Measurements from ENCODE around the gene STARD5. TPM values are rescaled to one million over a fixed set of nuclear protein-coding genes. Genes with fewer than 3 reads are reported as not detected.

STARD5 gene
- total RNA-seq, 1 experiment from 2014 or later, result 0.41 TPM

DNA sequence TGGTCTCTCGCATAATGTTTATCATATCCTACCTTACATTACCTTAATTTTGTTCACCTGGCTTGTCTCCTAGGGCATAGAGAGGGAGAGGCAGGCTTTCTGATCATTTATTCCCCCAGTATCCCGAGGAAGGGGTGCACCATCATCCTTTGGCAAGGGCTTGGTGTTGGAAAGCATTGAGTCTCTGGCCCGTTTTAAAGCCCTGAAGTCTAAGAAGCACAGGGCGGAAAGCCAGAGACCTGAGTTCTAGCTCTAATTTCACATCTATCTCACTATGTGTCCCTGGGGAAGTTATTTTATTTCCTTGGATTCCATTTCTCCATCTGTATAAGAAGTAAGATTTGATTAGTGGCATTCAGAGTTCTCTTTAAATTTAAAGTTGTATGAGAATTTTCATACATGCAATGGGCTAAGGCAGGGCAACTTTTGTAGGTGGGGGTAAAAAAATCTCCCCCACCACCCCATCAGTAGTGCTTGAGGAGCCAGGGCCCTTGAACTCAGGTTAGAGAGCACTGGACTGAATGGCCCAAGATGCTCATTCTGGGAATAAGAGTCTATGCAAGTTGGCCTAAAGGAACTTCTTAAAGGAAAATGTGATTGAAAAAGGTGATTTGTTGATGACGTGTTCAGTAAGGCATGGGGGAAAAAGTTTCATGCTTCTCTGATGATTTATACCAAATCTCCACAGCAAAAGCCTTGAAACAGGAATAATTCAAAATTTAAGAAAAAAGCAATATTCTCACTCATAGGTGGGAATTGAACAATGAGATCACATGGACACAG, 40.0 kb upstream of the STARD5 start:
- Histone ChIP-seq H3K4me2 (no peak overlapping the region), H3K4me1 (replicated peaks; ENCODE audit: insufficient read depth) (no peaks in the 10 kb centered on the region), H3K9me2 (ENCODE audit: insufficient read depth) (no peaks in the 10 kb centered on the region), H4K20me1 (ENCODE audit: insufficient read depth) (no peaks in the 10 kb centered on the region; the same call in 1 of the 2 replicates), H3K27ac (no peak overlapping the region), H3K27me3 (ENCODE audit: insufficient read depth, low read depth) (peaks cover 16% of the 10 kb centered on the region; the same call in 1 of the 2 replicates), H3F3A (ENCODE audit: insufficient read depth, low read depth) (no peaks in the 10 kb centered on the region), H3K79me2 (ENCODE audit: low read depth) (no peaks in the 10 kb centered on the region), H2AFZ (no peak overlapping the region), H3K9me3 (ENCODE audit: insufficient read depth, low read depth) (no peaks in the 10 kb centered on the region), H3K4me3 (no peak overlapping the region), H3K36me3 (ENCODE audit: low read depth) (no peaks in the 10 kb centered on the region)
- TF ChIP-seq, protein P1, sequence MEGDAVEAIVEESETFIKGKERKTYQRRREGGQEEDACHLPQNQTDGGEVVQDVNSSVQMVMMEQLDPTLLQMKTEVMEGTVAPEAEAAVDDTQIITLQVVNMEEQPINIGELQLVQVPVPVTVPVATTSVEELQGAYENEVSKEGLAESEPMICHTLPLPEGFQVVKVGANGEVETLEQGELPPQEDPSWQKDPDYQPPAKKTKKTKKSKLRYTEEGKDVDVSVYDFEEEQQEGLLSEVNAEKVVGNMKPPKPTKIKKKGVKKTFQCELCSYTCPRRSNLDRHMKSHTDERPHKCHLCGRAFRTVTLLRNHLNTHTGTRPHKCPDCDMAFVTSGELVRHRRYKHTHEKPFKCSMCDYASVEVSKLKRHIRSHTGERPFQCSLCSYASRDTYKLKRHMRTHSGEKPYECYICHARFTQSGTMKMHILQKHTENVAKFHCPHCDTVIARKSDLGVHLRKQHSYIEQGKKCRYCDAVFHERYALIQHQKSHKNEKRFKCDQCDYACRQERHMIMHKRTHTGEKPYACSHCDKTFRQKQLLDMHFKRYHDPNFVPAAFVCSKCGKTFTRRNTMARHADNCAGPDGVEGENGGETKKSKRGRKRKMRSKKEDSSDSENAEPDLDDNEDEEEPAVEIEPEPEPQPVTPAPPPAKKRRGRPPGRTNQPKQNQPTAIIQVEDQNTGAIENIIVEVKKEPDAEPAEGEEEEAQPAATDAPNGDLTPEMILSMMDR (conservative IDR thresholded peaks at IDR 0.05), result no peak
- no peak for TF ChIP-seq EZH2 (IDR thresholded peaks at IDR 0.05; ENCODE audit: low read depth)
- no TSS peak for BruUV-seq (replicated peaks)
- intact Hi-C loops (cut with micrococcal nuclease; ENCODE audit: unreplicated experiment), result no loop called here
- no peak for DNase-seq
- ChIA-PET CTCF (no interaction called here), POLR2A (ENCODE audit: unreplicated experiment) (no interaction called here)

DNA sequence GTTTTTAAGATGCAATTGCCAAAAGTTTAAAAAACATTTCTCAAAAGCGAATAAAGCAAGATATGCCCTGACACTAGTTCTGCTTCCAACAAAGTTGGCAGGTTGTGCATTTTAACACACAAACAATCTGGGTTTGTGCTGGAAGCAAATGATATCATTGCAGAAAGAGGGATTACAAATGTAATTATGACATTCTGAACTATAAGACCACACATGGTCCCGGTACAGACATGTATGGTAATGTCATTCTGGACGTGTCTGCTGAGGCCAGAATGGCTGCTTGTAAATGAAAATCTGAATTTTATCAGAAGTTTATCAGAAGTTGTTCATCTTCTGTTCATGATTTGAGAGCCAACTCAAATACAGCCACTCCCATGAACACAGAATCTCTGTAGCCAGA, 39.3 kb upstream of the STARD5 start:
- Histone ChIP-seq H3K9me2 (ENCODE audit: insufficient read depth) (no peaks in the 10 kb centered on the region), H3K36me3 (ENCODE audit: low read depth) (no peaks in the 10 kb centered on the region), H3K4me3 (no peak overlapping the region), H4K20me1 (ENCODE audit: insufficient read depth) (no peaks in the 10 kb centered on the region; the same call in 1 of the 2 replicates), H3K79me2 (ENCODE audit: low read depth) (no peaks in the 10 kb centered on the region), H3K4me1 (replicated peaks; ENCODE audit: insufficient read depth) (no peaks in the 10 kb centered on the region), H3K4me2 (no peak overlapping the region), H3K27me3 (ENCODE audit: insufficient read depth, low read depth) (peaks cover 21% of the 10 kb centered on the region), H3K9me3 (ENCODE audit: insufficient read depth, low read depth) (no peaks in the 10 kb centered on the region), H2AFZ (no peak overlapping the region), H3K27ac (no peak overlapping the region), H3F3A (ENCODE audit: insufficient read depth, low read depth) (no peaks in the 10 kb centered on the region)
- TF ChIP-seq, protein P1 (conservative IDR thresholded peaks at IDR 0.05), result no peak
- no peak for TF ChIP-seq EZH2 (IDR thresholded peaks at IDR 0.05; ENCODE audit: low read depth)
- POLR2A ChIA-PET (ENCODE audit: unreplicated experiment), result no interaction called here
- no peak for DNase-seq
- CTCF ChIA-PET, result no interaction called here
- intact Hi-C loops (cut with micrococcal nuclease; ENCODE audit: unreplicated experiment), result no loop called here
- BruUV-seq (replicated peaks), result no TSS peak

DNA sequence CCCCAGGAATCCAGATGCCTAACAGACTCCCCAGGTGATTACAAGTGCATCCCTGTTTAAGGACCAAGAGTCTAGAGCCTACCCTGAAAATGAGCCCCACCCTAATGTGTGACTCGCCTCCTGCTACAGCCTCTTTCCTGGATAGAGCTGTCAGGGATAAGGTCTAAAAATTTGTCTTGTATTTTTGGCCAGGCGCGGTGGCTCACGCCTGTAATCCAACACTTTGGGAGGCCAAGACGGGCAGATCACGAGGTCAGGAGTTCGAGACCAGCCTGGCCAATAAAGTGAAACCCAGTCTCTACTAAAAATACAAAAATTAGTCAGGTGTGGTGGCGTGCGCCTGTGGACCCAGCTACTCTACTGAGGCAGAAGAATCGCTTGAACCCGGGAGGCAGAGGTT, 38.8 kb upstream of the STARD5 start:
- H2AFZ ChIP-seq, result no peak overlapping the region
- DNase-seq, result no peak
- H3K36me3 ChIP-seq (ENCODE audit: low read depth), result no peaks in the 10 kb centered on the region
- H3K9me2 ChIP-seq (ENCODE audit: insufficient read depth), result no peaks in the 10 kb centered on the region
- TF ChIP-seq, protein P1 (conservative IDR thresholded peaks at IDR 0.05), result no peak
- TF ChIP-seq EZH2 (IDR thresholded peaks at IDR 0.05; ENCODE audit: low read depth), result no peak
- no peaks in the 10 kb centered on the region for H3K79me2 ChIP-seq (ENCODE audit: low read depth)
- ChIA-PET POLR2A (ENCODE audit: unreplicated experiment) (no interaction called here), CTCF (no interaction called here)
- no peak overlapping the region for H3K4me2 ChIP-seq
- intact Hi-C loops (cut with micrococcal nuclease; ENCODE audit: unreplicated experiment), result no loop called here
- H3K27ac ChIP-seq, result no peak overlapping the region
- H4K20me1 ChIP-seq (ENCODE audit: insufficient read depth), result no peaks in the 10 kb centered on the region; the same call in 1 of the 2 replicates
- peaks cover 26% of the 10 kb centered on the region for H3K27me3 ChIP-seq (ENCODE audit: insufficient read depth, low read depth)
- H3K9me3 ChIP-seq (ENCODE audit: insufficient read depth, low read depth), result no peaks in the 10 kb centered on the region
- no peaks in the 10 kb centered on the region for H3F3A ChIP-seq (ENCODE audit: insufficient read depth, low read depth)
- no TSS peak for BruUV-seq (replicated peaks)
- H3K4me3 ChIP-seq, result no peak overlapping the region
- no peaks in the 10 kb centered on the region for H3K4me1 ChIP-seq (replicated peaks; ENCODE audit: insufficient read depth)

All from PC-9 (cell line).